Measurements from ENCODE around the gene MFGE8.
"Not testable (repeated sequence)": the region's sequence is repeated elsewhere in the genome, so short reads cannot be mapped to it uniquely, and the experiment has no call there.

MFGE8 gene

GRCh38 chr15:88913017-88913849, at the start of gene MFGE8:
TSS of gene MFGE8 (minus strand) at chr15:88913379. CDS start at chr15:88913319, 60 bp downstream.
- DNase-seq (ENCODE audit: low spot score): peak; percentile 46

DNA sequence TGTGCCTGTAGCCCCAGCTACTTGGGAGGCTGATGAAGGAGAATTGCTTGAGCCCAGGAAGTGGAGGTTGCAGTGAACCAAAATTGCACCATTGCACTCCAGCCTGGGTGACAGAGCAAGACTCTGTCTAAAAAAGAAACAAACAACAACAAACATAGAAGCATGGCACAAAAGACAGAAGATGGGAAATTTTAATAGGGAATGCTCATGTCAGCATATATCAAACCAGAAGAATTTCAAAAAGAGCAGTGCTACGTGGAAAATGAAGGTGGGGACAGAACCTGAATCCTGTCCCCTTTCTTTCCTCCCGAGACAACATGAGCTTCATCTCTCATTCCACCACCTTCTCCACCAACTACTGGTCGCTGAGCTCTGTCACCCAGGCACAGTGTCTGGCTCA, 46.3 kb upstream of the MFGE8 start:
- no peak for DNase-seq (ENCODE audit: low spot score)

DNA sequence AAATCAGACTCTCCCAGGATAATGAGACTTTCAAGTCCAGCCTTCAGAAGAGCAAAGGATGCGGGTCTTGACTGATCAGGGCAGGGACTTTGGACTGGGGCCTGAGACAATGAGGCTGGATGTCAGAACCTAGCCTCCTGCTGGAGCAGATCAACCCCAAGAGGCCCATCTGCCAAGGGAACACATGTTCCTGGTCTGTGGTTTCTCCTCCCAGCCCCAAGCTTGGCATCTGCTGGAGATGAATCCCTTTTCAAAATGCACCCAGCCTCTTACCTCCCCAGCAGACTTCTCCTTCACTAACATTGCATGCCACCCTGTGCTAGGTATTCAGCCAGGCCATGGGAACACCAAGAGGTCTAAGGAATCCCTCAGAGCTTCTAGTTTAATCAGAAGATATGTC, 43.7 kb upstream of the MFGE8 start:
- DNase-seq (ENCODE audit: low spot score): no peak

GRCh38 chr15:88956263-88956662, 43.1 kb upstream of the MFGE8 start:
- no peak for DNase-seq (ENCODE audit: low spot score)

DNA sequence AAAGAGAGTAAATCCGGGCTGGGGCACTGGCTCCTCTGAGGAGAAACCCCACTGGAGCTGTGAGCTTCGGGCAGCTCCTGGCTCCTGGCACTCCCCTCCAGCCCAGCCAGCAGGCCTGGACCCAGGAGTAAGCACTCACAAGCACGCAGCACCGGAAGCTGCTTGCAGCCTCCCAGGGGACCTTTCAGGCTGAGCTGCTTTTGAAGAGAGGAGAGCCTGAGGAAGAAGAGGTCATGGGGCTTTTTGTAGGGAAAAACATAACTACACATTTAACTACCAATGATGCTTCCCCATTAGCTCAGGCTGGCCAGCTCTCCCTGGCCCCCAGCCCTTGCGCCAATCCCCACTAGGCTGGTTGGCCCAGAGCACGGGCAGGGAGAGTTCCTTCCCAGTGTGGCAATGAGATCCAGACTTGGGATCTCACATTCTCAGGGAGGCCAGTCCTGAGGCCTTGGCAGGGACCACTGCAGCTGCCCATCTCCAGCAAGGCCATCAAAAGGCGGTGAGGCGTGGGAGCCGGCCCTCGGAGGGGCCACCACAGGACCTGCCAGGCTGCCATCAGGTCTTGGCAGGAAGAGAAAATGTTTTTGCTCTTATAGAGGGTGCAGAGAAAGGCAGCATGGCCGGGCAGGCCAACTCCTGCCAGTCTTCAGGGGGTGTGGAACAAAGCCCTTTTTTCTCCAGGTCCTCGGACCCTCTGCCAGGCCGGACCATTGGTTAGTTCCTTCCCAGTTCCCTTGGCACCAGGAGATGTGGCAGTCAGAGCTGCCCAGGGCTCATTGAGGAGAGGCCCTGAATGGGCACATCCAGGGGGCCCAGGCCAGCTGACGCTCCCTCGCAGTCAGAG, 41.5 kb upstream of the MFGE8 start:
- DNase-seq (ENCODE audit: low spot score): peak; percentile 62

GRCh38 chr15:88950600-88951160, 37.5 kb upstream of the MFGE8 start:
- DNase-seq (ENCODE audit: low spot score): peak; percentile 30

- no peak for DNase-seq (ENCODE audit: low spot score)
Observed at GRCh38 chr15:88949734-88950400, 36.7 kb upstream of the MFGE8 start.

GRCh38 chr15:88940110-88940675, 27.0 kb upstream of the MFGE8 start:
- DNase-seq (ENCODE audit: low spot score): no peak

DNA sequence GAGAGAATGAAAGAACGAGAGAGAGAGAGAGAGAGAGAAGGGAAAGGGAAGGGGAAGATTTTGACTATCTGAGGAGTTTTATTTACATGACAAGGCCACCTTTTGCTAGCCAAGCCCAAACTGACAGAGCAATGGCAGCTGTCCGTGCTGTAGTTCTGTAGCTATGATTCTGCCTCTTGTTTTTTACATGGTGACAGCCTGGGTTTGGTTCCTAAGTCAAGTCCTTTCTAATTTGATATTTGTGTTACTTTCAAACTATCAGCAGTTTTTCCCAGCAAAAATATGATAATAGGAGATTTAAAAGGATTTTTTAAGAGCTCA, 26.3 kb upstream of the MFGE8 start:
- DNase-seq (ENCODE audit: low spot score): no peak

DNA sequence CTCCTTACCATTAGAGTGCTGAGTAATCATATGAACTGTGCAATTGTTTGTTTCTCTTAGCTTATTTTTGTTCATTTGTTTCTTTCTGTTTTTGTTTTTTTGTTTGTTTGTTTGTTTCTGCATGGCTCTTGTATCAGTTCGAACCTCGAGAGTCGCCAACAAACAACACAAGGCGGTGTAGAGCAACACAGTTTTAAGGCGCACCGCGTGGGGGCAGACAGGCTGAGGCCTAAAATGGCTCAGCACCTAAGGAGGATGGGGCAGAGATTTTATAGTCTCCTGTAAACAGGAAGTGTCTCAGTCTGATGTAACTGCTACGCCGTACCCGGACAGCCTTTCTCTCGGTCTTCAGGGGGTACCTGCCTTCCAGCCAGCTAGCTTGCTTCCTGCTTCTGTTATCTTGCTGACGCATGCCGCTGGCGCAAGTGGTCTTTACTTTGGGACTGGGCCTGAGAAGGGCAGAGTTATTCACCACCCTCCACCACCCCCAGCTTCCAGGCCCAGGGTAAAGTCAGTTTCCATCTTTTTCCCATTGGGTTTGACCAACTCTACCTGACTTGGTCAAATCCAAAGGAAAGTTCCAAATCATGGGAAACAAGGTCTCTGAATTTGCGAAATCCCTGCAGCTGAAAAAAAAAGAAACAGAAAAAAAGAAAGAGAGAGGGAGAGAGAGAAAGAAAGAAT, 25.8 kb upstream of the MFGE8 start:
- DNase-seq (ENCODE audit: low spot score): no peak

DNA sequence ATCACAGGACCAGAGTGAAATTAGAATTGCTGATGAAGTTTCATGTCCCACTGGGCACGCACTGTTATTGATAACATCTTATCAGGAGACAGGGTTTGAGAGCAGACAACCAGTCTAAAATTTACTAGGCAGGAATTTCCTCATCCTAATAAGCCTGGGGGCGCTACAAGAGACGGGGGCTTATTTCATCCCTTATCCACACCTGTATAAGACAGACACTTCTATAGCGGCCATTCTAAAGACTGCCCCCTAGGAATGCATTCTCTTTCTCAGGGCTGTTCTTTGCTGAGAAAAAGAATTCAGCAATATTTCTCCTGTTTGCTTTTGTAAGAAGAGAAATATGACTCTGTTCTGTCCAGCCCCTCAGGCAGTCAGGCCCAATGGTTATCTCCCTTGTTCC, 21.3 kb upstream of the MFGE8 start:
- not testable (repeated sequence) for DNase-seq (ENCODE audit: low spot score)

DNA sequence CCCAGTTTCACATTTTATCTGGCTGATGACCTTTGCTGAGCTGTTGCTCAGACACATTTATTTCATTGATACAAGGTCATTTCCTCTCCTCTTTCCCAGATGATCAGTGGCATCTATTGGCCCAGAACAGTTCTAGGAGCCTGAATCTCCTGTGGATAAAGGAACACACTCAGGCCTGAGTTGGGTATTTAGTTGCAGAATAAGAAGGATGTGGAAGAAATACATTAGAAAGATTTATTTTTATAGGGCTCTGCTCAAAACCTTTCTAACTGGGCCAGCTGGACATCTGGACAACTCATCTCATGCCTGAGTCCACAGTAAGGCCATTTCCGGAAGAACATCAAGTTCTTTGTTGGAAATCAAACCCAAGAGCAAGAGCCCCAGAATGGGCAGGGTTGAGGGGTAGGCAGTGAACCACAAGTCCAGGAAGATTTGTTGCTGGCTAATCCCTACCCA, 19.7 kb upstream of the MFGE8 start:
- no peak for DNase-seq (ENCODE audit: low spot score)

GRCh38 chr15:88932271-88932874, 19.2 kb upstream of the MFGE8 start:
- DNase-seq (ENCODE audit: low spot score): peak; percentile 98

- DNase-seq (ENCODE audit: low spot score): no peak
Observed at GRCh38 chr15:88930579-88930978, 17.4 kb upstream of the MFGE8 start.

DNA sequence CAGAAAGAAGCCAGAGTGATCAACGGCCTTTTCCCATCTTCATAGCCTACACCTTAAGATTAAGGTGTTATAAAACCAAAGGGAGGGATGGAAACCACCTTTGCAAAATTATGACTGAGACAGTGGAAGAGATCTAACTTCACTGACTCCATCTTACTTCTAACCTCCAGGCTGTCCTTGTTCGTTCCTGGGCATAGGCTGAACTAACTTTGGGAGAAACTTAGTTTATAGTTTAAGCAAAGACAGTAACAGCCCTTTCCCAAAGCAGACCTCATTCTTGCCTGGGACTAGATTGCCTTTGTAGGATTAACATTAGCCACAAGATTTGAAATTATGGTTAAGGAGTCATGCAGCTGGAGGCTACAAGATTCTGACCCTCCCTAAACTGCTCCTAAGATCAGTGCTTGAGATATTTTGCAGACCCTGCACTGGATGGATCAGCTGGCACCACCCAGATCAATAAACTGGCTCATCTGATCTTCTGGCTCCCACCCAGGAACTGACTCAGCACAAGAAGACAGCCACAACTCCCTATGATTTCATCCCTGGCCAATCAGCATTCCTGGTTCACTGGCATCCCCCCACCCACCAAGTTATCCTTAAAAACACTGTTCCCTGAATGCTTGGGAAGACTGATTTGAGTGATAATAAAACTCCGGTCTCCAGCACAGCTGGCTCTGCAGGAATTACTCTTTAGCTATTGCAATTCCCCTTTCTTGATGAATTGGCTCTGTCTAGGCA, 16.3 kb upstream of the MFGE8 start:
- DNase-seq (ENCODE audit: low spot score): not testable (repeated sequence)

DNA sequence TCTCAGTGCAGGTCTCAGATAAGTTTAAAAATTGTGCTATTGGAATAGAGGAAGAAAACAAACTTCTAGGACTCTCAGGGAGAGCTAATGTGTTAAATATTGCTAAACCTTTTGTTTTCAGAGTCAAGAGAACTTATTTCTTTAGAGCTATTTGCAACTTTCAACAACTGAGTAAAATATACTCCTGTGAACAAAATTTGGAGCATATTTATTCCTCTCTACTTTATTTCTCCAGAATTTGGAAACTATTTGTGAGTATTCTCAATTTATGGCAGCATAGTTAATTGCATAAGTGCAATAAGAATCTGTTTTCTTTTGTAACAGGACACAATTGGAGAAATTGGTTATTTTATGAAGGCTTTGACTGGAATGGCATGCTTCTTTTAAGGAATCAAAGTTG, 15.0 kb upstream of the MFGE8 start:
- not testable (repeated sequence) for DNase-seq (ENCODE audit: low spot score)

DNA sequence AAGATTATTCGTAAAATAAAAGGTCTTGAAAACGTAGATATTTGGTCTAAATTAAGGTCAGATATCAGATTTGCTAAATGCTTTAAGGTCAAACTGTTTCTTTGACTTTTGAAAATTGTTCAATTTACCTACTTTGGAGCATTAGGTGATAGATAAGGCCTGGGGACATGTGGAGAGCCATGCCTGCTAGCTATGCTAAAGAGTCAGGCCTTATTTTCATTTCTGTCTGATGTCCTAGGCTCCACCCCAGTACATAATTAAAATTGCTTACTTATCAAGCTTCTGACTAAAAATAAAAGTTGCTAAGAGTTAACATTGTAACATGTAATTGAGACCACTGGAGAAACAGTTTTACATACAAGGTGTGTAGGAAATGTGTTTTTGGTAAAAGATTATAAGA, 12.5 kb upstream of the MFGE8 start:
- not testable (repeated sequence) for DNase-seq (ENCODE audit: low spot score)

DNA sequence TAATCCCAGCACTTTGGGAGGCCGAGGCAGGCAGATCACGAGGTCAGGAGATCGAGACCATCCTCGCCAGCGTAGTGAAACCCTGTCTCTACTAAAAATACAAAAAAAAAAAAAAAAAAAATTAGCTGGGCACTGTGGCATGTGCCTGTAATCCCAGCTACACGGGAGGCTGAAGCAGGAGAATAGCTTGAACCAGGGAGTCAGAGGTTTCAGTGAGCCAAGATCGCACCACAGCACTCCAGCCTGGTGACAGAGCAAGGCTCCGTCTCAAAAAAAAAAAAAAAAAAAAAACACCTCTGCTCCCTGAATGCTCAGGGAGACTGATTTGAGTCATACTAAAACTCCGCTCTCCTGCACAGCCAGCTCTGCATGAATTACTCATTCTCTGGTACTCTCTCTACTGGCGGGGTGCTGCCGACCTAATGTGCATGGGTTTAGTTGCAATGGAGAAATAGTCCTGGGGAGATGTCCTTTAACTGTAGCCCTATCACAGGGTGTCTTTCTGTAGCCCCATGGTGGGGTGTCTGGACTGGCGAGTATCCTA, 7.8 kb upstream of the MFGE8 start:
- DNase-seq (ENCODE audit: low spot score): not testable (repeated sequence)

- no peak for DNase-seq (ENCODE audit: low spot score)
Observed at GRCh38 chr15:88920186-88920891, 7.2 kb upstream of the MFGE8 start.
